Measurements from ENCODE around the gene TOR1A.

GRCh38 chr9:129865668-129866320 is 41.9 kb upstream of the TOR1A start:
- TF ChIP-seq CTCF (conservative IDR thresholded peaks at IDR 0.05; ENCODE audit: low read depth in 2 of 2) (no peak), EZH2 (IDR thresholded peaks at IDR 0.05; ENCODE audit: low read depth, unreplicated experiment) (no peak), CREB1 (CRISPR knock-in tag; IDR thresholded peaks at IDR 0.05; ENCODE audit: low read depth) (no peak), POLR2AphosphoS5 (IDR thresholded peaks at IDR 0.05; ENCODE audit: low read depth) (no peak), ETS1 (IDR thresholded peaks at IDR 0.05) (no peak), JUNB (IDR thresholded peaks at IDR 0.05; ENCODE audit: unreplicated experiment) (no peak), EZH2phosphoT487 (IDR thresholded peaks at IDR 0.05; ENCODE audit: unreplicated experiment) (no peak), REST (IDR thresholded peaks at IDR 0.05; ENCODE audit: unreplicated experiment) (no peak)

Measured in GM23338 (cell line).